ENCODE measurements around the gene NUDT8.

NUDT8 gene

GRCh38 chr11:67649634-67650510 lies 20.1 kb upstream of the NUDT8 start:
- Histone ChIP-seq H3K36me3 (ENCODE audit: insufficient read depth, low read length) (no peaks in the 10 kb centered on the region), H3K4me1 (ENCODE audit: insufficient read depth, low read length) (no peaks in the 10 kb centered on the region), H3K9ac (ENCODE audit: low read depth, low read length) (no peak overlapping the region), H3K9me3 (ENCODE audit: control insufficient read depth, insufficient read depth, low read length) (no peaks in the 10 kb centered on the region)

DNA sequence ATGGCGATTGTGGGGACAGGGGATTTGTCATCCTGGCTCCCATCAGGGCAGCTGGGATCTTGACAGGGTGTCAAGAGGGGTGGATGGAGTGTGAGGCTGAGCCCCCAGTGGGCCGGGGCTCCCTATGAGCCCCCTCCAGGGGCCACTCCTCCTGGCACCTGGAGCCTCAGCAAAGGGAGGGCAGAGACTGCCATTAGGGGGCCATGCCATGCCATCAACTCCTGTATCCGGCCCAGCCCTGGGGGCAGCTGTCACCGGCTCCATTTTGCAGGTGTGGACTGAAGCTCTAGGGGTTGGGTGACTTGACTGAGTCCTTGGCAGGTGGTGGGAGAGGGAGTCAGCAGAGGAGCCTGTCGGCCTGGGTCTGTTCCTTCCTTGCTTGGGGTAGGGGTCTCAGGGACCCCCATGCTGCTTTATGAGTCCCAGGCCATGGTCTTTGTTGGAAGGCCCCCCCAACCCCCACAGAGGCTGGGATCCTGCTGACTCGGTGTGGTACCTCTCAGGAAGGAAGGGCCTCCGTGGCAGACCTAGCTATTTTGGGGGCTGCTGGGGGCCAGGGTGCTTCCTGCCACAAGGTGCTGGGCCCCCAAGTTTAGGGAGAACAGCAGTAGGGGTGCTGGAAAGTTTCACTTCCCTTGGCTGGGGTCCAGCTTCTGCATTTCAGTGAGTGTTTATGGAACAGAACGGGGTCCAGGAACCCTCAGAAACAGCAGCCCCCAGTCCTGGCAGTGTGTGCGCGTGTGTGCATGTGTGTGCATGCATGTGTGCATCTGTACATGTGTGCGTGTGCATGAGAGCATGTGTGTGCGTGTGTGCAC lies 19.3 kb upstream of the NUDT8 start:
- H3K4me1 ChIP-seq (ENCODE audit: insufficient read depth, low read length), result no peaks in the 10 kb centered on the region
- H3K36me3 ChIP-seq (ENCODE audit: insufficient read depth, low read length), result no peaks in the 10 kb centered on the region
- H3K9me3 ChIP-seq (ENCODE audit: control insufficient read depth, insufficient read depth, low read length), result no peaks in the 10 kb centered on the region
- no peak overlapping the region for H3K9ac ChIP-seq (ENCODE audit: low read depth, low read length)

DNA sequence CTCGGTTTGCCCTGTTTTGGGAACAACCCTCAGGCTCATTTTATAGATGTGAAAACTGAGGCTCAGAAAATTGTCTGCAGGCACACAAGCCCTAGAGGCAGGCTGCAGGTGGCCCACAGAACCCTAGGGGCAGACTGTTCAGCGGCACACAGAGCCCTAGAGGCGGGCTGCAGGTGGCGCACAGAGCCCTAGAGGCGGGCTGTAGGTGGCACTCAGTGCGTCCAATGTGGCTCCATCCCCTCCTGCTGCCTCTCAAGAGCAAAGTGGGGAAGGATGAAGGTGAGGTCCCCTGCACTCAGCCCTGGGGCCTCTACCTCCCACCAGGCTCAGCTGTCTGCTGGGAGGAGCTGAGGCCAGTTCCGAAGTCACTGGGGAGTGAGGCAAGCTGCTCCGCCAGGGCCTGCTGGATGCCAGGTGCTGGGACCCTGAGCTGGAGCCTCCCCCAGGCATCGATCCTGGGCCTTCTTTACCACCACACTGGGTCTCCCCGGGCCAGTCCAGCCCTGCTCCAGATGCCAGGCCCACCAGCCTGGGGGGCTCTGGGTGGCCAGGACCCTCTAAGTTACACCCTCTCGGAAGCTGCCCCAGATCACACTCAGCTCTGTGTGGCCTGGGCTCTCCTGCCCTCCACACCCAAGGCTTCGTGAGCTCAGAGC lies 18.5 kb upstream of the NUDT8 start:
- Histone ChIP-seq H3K36me3 (ENCODE audit: insufficient read depth, low read length) (no peaks in the 10 kb centered on the region), H3K4me1 (ENCODE audit: insufficient read depth, low read length) (no peaks in the 10 kb centered on the region), H3K9me3 (ENCODE audit: control insufficient read depth, insufficient read depth, low read length) (no peaks in the 10 kb centered on the region), H3K9ac (ENCODE audit: low read depth, low read length) (no peak overlapping the region)

- no peaks in the 10 kb centered on the region for H3K36me3 ChIP-seq (ENCODE audit: insufficient read depth, low read length)
- H3K4me1 ChIP-seq (ENCODE audit: insufficient read depth, low read length), result no peaks in the 10 kb centered on the region
- no peak overlapping the region for H3K9ac ChIP-seq (ENCODE audit: low read depth, low read length)
- no peaks in the 10 kb centered on the region for H3K9me3 ChIP-seq (ENCODE audit: control insufficient read depth, insufficient read depth, low read length)
Observed at GRCh38 chr11:67647471-67647870, 17.7 kb upstream of the NUDT8 start.

GRCh38 chr11:67646535-67647336 lies 17.0 kb upstream of the NUDT8 start:
- H3K9me3 ChIP-seq (ENCODE audit: control insufficient read depth, insufficient read depth, low read length), result no peaks in the 10 kb centered on the region
- H3K4me1 ChIP-seq (ENCODE audit: insufficient read depth, low read length), result no peaks in the 10 kb centered on the region
- H3K36me3 ChIP-seq (ENCODE audit: insufficient read depth, low read length), result no peaks in the 10 kb centered on the region
- H3K9ac ChIP-seq (ENCODE audit: low read depth, low read length), result no peak overlapping the region

GRCh38 chr11:67645521-67646461 lies 16.1 kb upstream of the NUDT8 start:
- Histone ChIP-seq H3K36me3 (ENCODE audit: insufficient read depth, low read length) (no peaks in the 10 kb centered on the region), H3K9me3 (ENCODE audit: control insufficient read depth, insufficient read depth, low read length) (no peaks in the 10 kb centered on the region), H3K4me1 (ENCODE audit: insufficient read depth, low read length) (no peaks in the 10 kb centered on the region), H3K9ac (ENCODE audit: low read depth, low read length) (no peak overlapping the region)

DNA sequence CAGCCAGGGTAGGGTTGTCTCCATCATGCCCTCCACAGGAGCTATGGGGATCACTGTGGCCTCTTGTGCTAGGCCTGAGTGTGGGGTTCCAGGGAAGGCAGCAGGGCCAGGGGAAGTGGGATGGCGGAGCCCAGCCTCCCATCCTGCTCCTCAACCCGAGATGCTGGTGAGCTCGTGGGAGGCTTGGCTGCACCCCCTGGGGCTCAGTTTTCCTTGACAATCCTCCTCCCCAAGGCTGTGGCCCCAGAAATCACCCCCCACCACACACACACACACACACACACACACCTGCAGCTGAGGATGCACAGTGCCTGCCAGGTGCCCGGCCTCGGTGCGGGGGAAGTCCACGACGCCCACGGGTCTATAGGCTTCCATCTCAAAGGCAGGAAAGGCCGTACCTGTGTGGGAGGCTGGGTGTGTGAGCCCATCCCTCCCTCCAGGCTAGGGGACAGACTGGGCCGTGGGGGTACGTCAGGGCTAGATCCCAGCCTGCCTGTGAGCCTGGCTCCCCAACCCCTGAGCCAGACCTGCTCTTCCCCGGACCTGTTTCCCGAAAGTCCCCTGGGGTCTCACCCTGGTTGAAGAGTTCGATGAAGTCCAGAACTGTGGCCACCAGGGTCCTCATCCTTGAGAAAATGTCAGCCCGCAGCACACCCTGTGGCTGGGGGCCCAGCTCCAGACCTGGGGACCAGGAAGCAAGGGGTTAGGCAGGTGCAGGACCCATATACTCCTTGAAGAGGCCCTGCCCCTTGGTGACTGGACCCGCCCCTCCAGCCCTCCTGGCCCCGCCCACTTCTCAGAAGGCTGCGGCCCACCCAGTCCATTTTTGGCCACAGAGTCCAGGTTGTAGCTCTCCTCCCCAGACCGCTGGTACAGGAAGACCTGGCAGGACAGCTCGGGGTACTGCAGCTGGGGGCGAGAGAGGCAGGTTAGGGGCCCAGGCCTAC lies 15.0 kb upstream of the NUDT8 start:
- Histone ChIP-seq H3K9me3 (ENCODE audit: control insufficient read depth, insufficient read depth, low read length) (no peaks in the 10 kb centered on the region), H3K4me1 (ENCODE audit: insufficient read depth, low read length) (no peaks in the 10 kb centered on the region), H3K9ac (ENCODE audit: low read depth, low read length) (no peak overlapping the region), H3K36me3 (ENCODE audit: insufficient read depth, low read length) (no peaks in the 10 kb centered on the region)

- H3K9me3 ChIP-seq (ENCODE audit: control insufficient read depth, insufficient read depth, low read length), result no peaks in the 10 kb centered on the region
- no peaks in the 10 kb centered on the region for H3K4me1 ChIP-seq (ENCODE audit: insufficient read depth, low read length)
- no peaks in the 10 kb centered on the region for H3K36me3 ChIP-seq (ENCODE audit: insufficient read depth, low read length)
- H3K9ac ChIP-seq (ENCODE audit: low read depth, low read length), result no peak overlapping the region
Observed at GRCh38 chr11:67644042-67644441, 14.3 kb upstream of the NUDT8 start.

- Histone ChIP-seq H3K9ac (ENCODE audit: low read depth, low read length) (no peak overlapping the region), H3K36me3 (ENCODE audit: insufficient read depth, low read length) (no peaks in the 10 kb centered on the region), H3K4me1 (ENCODE audit: insufficient read depth, low read length) (no peaks in the 10 kb centered on the region), H3K9me3 (ENCODE audit: control insufficient read depth, insufficient read depth, low read length) (no peaks in the 10 kb centered on the region)
Observed at GRCh38 chr11:67642173-67643120, 12.7 kb upstream of the NUDT8 start.

DNA sequence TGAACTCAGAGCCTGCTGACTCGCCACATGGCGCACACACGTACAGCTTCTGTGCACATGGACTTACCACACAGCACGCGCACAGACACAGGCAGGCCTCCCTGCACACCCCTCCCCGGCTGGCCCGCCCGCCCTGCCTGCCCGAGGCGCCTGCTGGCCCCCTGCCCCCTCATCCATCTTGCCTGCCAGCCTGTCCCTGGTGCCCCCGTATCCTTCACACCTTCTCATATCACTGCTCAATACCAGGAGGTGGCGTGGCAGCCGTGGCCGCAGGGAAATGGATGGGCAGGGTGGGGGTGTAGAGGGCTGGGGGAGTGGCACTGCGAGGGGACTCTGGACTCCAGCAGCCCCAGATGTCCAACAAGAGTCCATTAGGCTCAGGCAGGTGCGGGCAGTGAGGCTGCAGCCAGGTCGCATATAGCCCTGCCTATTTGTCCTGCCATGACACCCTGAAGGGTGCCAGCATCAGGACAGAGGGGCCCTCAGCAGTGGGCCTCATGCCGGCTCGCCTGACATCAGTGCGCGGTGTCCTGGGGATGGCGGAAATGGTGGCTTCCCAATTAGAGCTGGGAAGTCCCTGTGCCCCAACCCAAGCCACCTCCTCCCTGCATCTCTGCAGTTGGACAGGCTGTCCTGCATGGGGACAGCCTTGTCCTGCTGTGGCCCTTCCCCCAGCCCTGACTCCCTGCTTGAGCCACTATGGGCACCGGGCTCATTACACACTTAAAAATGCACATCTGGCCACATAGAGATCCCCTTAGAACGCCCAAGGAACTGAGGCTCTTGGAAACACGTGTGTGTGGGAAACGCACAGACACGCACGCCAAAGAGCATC lies 11.8 kb upstream of the NUDT8 start:
- no peaks in the 10 kb centered on the region for H3K36me3 ChIP-seq (ENCODE audit: insufficient read depth, low read length)
- H3K4me1 ChIP-seq (ENCODE audit: insufficient read depth, low read length), result no peaks in the 10 kb centered on the region
- H3K9me3 ChIP-seq (ENCODE audit: control insufficient read depth, insufficient read depth, low read length), result no peaks in the 10 kb centered on the region
- H3K9ac ChIP-seq (ENCODE audit: low read depth, low read length), result no peak overlapping the region

DNA sequence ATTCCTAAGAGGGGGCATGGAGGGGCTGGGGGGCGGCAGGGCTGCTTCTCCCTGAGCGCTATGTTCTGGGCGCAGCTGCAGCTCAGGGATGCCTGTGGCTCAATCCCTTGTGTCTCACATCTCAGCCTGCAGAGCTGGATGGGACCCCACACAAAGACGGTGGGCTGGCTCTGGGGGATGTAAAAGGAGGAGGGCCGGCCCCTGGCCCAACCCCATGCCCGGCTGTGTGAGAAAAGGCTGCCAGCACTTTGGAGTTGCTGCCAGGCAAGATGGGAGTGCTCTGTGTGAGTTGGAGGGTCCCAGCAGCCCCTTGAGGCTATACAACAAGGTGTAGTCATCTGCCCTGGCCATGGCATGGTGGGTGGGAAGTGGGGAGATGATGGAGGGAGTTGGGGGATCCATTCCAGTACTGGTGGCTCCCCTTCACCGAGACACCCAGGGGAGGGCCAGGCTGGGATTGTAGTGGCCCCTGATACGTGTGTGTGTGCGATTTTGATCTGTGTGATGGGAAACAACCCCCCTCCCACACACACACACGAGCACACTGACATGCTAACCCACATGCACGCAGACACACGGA lies 11.1 kb upstream of the NUDT8 start:
- no peaks in the 10 kb centered on the region for H3K4me1 ChIP-seq (ENCODE audit: insufficient read depth, low read length)
- no peak overlapping the region for H3K9ac ChIP-seq (ENCODE audit: low read depth, low read length)
- H3K9me3 ChIP-seq (ENCODE audit: control insufficient read depth, insufficient read depth, low read length), result no peaks in the 10 kb centered on the region
- H3K36me3 ChIP-seq (ENCODE audit: insufficient read depth, low read length), result no peaks in the 10 kb centered on the region

Measured in ES-I3 (cell line).